K562 (cell line): Measurements from ENCODE around the gene S100A4. TPM values are rescaled to one million over a fixed set of nuclear protein-coding genes. Genes with fewer than 3 reads are reported as not detected.

Experiments
- ADNP ChIP-seq: fragments of 200-800 bp; sonication (Bioruptor generic); IDR thresholded peaks from 2 replicates; pipeline ENCODE4 v1.6.1; 2016; ENCODE audit warnings: missing genetic modification characterization, missing compliant biosample characterization
- CC2D1A ChIP-seq: fragments of 450-650 bp; IDR thresholded peaks from 2 replicates; pipeline ENCODE4 v1.6.1; 2017; ENCODE audit warnings: mild to moderate bottlenecking
- CREM ChIP-seq: IDR thresholded peaks from 2 replicates; pipeline ENCODE4 v1.6.1; 2014; ENCODE audit warnings: antibody characterized with exemption, low read depth
- FOXJ3 ChIP-seq: sonication (generic); formaldehyde crosslinking; IDR thresholded peaks from 2 replicates; pipeline ENCODE4 v1.4.0; 2020; ENCODE audit warnings: mild to moderate bottlenecking, missing genetic modification reagents
- HDAC2 ChIP-seq: fragments of 450-650 bp; IDR thresholded peaks from 2 replicates; pipeline ENCODE4 v1.6.1; 2016; ENCODE audit warnings: mild to moderate bottlenecking
- HDAC8 ChIP-seq: fragments of 450-650 bp; IDR thresholded peaks from 2 replicates; pipeline ENCODE4 v1.6.1; 2016; ENCODE audit warnings: mild to moderate bottlenecking, missing genetic modification characterization, moderate library complexity, missing compliant biosample characterization
- HDGF ChIP-seq: fragments of 450-650 bp; IDR thresholded peaks from 2 replicates; pipeline ENCODE4 v1.6.1; 2016
- RCOR1 ChIP-seq, 2 experiments: IDR thresholded peaks; 2 replicates each; pipeline ENCODE4 v1.6.1; 2012; ENCODE audit warnings: low read depth in 2 of 2, low read length in 2 of 2, borderline replicate concordance in 1 of 2, improper control_type of control experiment in 1 of 2
- TSC22D4 ChIP-seq: fragments of 450-650 bp; IDR thresholded peaks from 2 replicates; pipeline ENCODE4 v1.6.1; 2016; ENCODE audit warnings: missing genetic modification characterization, missing biosample characterization, control low read depth
- ZFP30 ChIP-seq: fragments of 250-450 bp; sonication (Bioruptor Pico); IDR thresholded peaks from 2 replicates; pipeline ENCODE4 v1.8.0; 2022; ENCODE audit warnings: moderate library complexity, mild to moderate bottlenecking, inconsistent platforms, borderline replicate concordance
- ZNF143 ChIP-seq: sonication (generic); formaldehyde crosslinking; IDR thresholded peaks from 2 replicates; pipeline ENCODE4 v1.9.0; 2022; ENCODE audit warnings: mild to moderate bottlenecking, missing genetic modification reagents
- polyA plus RNA-seq, 8 experiments: library from polyadenylated mRNA; depleted of rRNA in 4 of 8; stranded (reverse) in 5 of 8; unstranded in 3 of 8; fragments of >200 nt; fragmentation: Nextera tagmentation in 2 of 8; fragmentation: Illumina TruSeq in 1 of 8; extraction: Ambion mirVana in 2 of 8; extraction: Trizol in 1 of 8; gene quantifications; 2 replicates each; pipeline versions ENCODE4 v1.2.1 to v1.2.3, GENCODE V29; 2011 to 2014; ENCODE audit warnings: inconsistent platforms in 1 of 8, missing spikeins in 1 of 8
- total RNA-seq, 7 experiments: library from RNA; depleted of rRNA in 6 of 7; stranded (reverse); fragments of >200 nt in 6 of 7; fragmentation: Illumina TruSeq in 2 of 7; extraction: Trizol in 2 of 7; gene quantifications; 2 replicates each; pipeline versions ENCODE4 v1.2.1 to v1.2.3, GENCODE V29; 2011 to 2021; ENCODE audit warnings: low replicate concordance in 1 of 7
- TF ChIP-seq, protein P1 (sequence below), 2 experiments: fragments of 450-650 bp; formaldehyde crosslinking in 1 of 2; IDR thresholded peaks; 2 replicates each; pipeline versions ENCODE4 v1.4.0 to v1.6.1; 2014 to 2020; ENCODE audit warnings: mild to moderate bottlenecking in 2 of 2, borderline replicate concordance in 1 of 2, low read depth in 1 of 2
- TF ChIP-seq, protein P2 (sequence below), 3 experiments: IDR thresholded peaks in 2 of 3; conservative IDR thresholded peaks in 1 of 3; 2 replicates each; pipeline ENCODE4 v1.5.1; 2011 to 2012; ENCODE audit warnings: low read length in 3 of 3, mild to moderate bottlenecking in 3 of 3, control low read depth in 2 of 3, improper control_type of control experiment in 1 of 3, inconsistent platforms in 1 of 3, low read depth in 1 of 3, mixed read lengths in 1 of 3, moderate library complexity in 1 of 3; ENCODE audit not compliant: insufficient read depth in 2 of 3
- TF ChIP-seq, protein P3 (sequence below), 2 experiments: fragments of 450-650 bp; IDR thresholded peaks; 2 replicates each; pipeline ENCODE4 v1.6.1; 2016
- TF ChIP-seq, protein P4 (sequence below): fragments of 450-650 bp; formaldehyde crosslinking; IDR thresholded peaks from 2 replicates; pipeline ENCODE4 v1.4.0; 2022; ENCODE audit warnings: missing genetic modification characterization

S100A4 gene
- total and polyA plus RNA-seq, 9 of the 15 experiments (the other 6 are each of a cell fraction or from before 2014, with no cell fraction given) = 3.7 to 20.1 (median 11.2) TPM

DNA sequence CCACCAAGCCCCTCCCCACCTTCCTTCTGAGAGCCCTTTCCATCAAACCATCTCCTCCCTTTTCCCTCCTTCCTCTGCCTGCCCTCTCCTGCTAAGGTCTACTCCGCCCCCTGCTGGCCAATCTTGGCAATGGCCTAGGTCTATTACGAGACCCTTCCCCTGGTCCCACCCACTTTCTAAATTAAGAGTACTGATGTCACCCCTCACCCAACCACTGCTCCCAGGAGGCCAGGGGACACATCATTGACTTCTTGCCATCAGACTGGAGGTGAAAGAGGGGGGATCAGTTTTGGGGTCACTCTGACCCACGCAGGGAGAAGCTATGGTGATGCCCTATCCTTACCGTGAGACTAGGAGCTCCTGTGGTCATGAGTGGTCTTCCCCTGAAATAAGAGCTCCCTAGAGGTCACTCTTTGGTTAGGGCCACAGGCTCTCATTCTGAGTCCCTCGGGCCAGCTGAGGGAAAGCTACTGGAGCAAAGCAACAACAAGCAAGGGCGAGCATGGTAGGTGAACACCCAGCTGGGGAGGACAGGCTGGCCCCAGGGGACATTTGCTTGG is 50.5 kb downstream of the S100A4 start (continued):
- TF ChIP-seq, protein P1, sequence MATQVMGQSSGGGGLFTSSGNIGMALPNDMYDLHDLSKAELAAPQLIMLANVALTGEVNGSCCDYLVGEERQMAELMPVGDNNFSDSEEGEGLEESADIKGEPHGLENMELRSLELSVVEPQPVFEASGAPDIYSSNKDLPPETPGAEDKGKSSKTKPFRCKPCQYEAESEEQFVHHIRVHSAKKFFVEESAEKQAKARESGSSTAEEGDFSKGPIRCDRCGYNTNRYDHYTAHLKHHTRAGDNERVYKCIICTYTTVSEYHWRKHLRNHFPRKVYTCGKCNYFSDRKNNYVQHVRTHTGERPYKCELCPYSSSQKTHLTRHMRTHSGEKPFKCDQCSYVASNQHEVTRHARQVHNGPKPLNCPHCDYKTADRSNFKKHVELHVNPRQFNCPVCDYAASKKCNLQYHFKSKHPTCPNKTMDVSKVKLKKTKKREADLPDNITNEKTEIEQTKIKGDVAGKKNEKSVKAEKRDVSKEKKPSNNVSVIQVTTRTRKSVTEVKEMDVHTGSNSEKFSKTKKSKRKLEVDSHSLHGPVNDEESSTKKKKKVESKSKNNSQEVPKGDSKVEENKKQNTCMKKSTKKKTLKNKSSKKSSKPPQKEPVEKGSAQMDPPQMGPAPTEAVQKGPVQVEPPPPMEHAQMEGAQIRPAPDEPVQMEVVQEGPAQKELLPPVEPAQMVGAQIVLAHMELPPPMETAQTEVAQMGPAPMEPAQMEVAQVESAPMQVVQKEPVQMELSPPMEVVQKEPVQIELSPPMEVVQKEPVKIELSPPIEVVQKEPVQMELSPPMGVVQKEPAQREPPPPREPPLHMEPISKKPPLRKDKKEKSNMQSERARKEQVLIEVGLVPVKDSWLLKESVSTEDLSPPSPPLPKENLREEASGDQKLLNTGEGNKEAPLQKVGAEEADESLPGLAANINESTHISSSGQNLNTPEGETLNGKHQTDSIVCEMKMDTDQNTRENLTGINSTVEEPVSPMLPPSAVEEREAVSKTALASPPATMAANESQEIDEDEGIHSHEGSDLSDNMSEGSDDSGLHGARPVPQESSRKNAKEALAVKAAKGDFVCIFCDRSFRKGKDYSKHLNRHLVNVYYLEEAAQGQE (IDR thresholded peaks at IDR 0.05; ENCODE audit: borderline replicate concordance) = peak; percentile 89
- TF ChIP-seq, protein P1 (CRISPR knock-in tag; IDR thresholded peaks at IDR 0.05; ENCODE audit: low read depth) = no peak
- TF ChIP-seq RCOR1 (IDR thresholded peaks at IDR 0.05; ENCODE audit: borderline replicate concordance in 1 of 2, low read depth in 2 of 2, low read length in 2 of 2) = peak in 1 of 2 experiments; percentile 13; a peak in 1 of 4 replicates
- TF ChIP-seq, protein P2, sequence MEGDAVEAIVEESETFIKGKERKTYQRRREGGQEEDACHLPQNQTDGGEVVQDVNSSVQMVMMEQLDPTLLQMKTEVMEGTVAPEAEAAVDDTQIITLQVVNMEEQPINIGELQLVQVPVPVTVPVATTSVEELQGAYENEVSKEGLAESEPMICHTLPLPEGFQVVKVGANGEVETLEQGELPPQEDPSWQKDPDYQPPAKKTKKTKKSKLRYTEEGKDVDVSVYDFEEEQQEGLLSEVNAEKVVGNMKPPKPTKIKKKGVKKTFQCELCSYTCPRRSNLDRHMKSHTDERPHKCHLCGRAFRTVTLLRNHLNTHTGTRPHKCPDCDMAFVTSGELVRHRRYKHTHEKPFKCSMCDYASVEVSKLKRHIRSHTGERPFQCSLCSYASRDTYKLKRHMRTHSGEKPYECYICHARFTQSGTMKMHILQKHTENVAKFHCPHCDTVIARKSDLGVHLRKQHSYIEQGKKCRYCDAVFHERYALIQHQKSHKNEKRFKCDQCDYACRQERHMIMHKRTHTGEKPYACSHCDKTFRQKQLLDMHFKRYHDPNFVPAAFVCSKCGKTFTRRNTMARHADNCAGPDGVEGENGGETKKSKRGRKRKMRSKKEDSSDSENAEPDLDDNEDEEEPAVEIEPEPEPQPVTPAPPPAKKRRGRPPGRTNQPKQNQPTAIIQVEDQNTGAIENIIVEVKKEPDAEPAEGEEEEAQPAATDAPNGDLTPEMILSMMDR (IDR thresholded peaks at IDR 0.05 in 2 of 3, conservative IDR thresholded peaks at IDR 0.05 in 1 of 3; ENCODE audit: insufficient read depth in 2 of 3, low read depth in 1 of 3, low read length in 3 of 3) = peak; percentile 88 to 94 (median 93)
- TF ChIP-seq TSC22D4 (tag) = no peak
- TF ChIP-seq HDGF = 0 out of 2 replicates have a peak, but pooled peaks have one; percentile 48
- no peak for TF ChIP-seq HDAC8 (tag)
- no peak for TF ChIP-seq HDAC2
- no peak for TF ChIP-seq ZNF143 (CRISPR knock-in tag)
- TF ChIP-seq FOXJ3 (CRISPR knock-in tag) = no peak
- TF ChIP-seq, protein P3, sequence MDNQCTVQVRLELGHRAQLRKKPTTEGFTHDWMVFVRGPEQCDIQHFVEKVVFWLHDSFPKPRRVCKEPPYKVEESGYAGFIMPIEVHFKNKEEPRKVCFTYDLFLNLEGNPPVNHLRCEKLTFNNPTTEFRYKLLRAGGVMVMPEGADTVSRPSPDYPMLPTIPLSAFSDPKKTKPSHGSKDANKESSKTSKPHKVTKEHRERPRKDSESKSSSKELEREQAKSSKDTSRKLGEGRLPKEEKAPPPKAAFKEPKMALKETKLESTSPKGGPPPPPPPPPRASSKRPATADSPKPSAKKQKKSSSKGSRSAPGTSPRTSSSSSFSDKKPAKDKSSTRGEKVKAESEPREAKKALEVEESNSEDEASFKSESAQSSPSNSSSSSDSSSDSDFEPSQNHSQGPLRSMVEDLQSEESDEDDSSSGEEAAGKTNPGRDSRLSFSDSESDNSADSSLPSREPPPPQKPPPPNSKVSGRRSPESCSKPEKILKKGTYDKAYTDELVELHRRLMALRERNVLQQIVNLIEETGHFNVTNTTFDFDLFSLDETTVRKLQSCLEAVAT (IDR thresholded peaks at IDR 0.05) = 0 out of 4 replicates have a peak, but pooled peaks of 1 of the 2 experiments have one; percentile 33
- TF ChIP-seq ZFP30 = no peak
- TF ChIP-seq CREM = no peak
- TF ChIP-seq, protein P4, sequence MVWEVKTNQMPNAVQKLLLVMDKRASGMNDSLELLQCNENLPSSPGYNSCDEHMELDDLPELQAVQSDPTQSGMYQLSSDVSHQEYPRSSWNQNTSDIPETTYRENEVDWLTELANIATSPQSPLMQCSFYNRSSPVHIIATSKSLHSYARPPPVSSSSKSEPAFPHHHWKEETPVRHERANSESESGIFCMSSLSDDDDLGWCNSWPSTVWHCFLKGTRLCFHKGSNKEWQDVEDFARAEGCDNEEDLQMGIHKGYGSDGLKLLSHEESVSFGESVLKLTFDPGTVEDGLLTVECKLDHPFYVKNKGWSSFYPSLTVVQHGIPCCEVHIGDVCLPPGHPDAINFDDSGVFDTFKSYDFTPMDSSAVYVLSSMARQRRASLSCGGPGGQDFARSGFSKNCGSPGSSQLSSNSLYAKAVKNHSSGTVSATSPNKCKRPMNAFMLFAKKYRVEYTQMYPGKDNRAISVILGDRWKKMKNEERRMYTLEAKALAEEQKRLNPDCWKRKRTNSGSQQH (CRISPR knock-in tag) = peak; percentile 61; the same call in 1 of the 2 replicates
- peak; percentile 88 for TF ChIP-seq CC2D1A
- TF ChIP-seq ADNP (tag) = no peak
